Measurements from ENCODE around the gene SORCS2. TPM values are rescaled to one million over a fixed set of nuclear protein-coding genes. Genes with fewer than 3 reads are reported as not detected.

SORCS2 gene
- total and polyA plus RNA-seq, 2 of the 4 experiments (the other 2 are of a cell fraction): 0.36 to 0.62 TPM

DNA sequence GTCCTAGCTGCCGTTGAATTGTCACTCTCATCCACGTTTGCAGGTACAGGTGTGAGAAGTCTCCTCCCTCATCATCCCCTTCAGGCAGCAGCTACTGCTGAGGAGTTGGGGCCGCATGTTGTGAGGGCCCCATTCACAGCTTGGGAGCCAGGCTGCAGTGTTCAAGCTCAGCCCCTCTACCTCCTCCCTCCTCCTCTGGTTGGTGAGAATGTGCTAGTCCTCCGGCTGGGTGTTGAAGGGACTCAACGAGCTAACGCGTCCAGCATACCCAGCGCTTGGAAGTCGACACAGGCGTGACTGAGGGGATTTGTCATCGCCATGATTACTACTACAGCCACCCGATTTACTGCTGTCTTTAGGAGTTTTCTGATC, 324.4 kb downstream of the SORCS2 start:
- no CpG with 5 or more reads among the region's 12 CpGs for WGBS, 2 experiments (ENCODE audit: extremely low coverage in 2 of 2, insufficient read length in 1 of 2)

More for the DNA sequence above, 324.4 kb downstream of the SORCS2 start:
- in situ Hi-C loops (cut with MboI; ENCODE audit: low sequenced_read_pairs): no loop called here
- Histone ChIP-seq H2AK9ac (replicated peaks; ENCODE audit: low read depth, low read length, poor library complexity) (no peak overlapping the region), H3K4ac (ENCODE audit: low read depth, low read length) (no peak overlapping the region), H3K36me3 (ENCODE audit: control insufficient read depth, insufficient read depth, low read length) (no peaks in the 10 kb centered on the region), H3K9ac (ENCODE audit: low read depth, low read length) (no peak overlapping the region), H4K8ac (ENCODE audit: low read depth in 2 of 2, low read length in 2 of 2) (no peak overlapping the region), H3K18ac (ENCODE audit: low read depth, low read length) (no peak overlapping the region), H3K4me1 (ENCODE audit: control insufficient read depth, insufficient read depth, low read length) (no peaks in the 10 kb centered on the region), H2BK120ac (ENCODE audit: low read depth, low read length) (no peak overlapping the region), H3K79me1 (ENCODE audit: low read depth in 1 of 2, low read length in 2 of 2) (no peaks in the 10 kb centered on the region), H2AK5ac (ENCODE audit: low read depth, low read length) (no peak overlapping the region), H3K14ac (replicated peaks; ENCODE audit: low read depth, low read length) (no peak overlapping the region), H3K27me3 (ENCODE audit: control insufficient read depth, insufficient read depth, low read length) (peaks cover 54% of the 10 kb centered on the region), H2AFZ (replicated peaks; ENCODE audit: low read length, poor library complexity) (no peak overlapping the region), H4K91ac (ENCODE audit: insufficient read depth, low read depth, low read length) (no peak overlapping the region), H4K20me1 (ENCODE audit: insufficient read depth, low read length) (no peaks in the 10 kb centered on the region), H3K27ac (ENCODE audit: insufficient read depth, low read length) (no peak overlapping the region), H4K5ac (ENCODE audit: low read depth, low read length) (no peak overlapping the region), H3K9me1 (ENCODE audit: insufficient read depth, low read length) (no peaks in the 10 kb centered on the region), H3K9me3 (ENCODE audit: control insufficient read depth, insufficient read depth, low read length) (no peaks in the 10 kb centered on the region), H2BK15ac (ENCODE audit: low read depth, low read length) (no peak overlapping the region), H3K23ac (ENCODE audit: low read depth, low read length) (no peak overlapping the region), H3K4me3 (ENCODE audit: insufficient read depth, low read depth, low read length) (no peak overlapping the region), H2BK5ac (ENCODE audit: low read depth, low read length, poor library complexity, severe bottlenecking) (no peak overlapping the region), H3K4me2 (ENCODE audit: low read depth, low read length) (no peak overlapping the region), H2BK20ac (ENCODE audit: low read depth, low read length) (no peak overlapping the region), H3K56ac (ENCODE audit: extremely low read depth, insufficient read depth, low read length) (no peak overlapping the region)
- no TSS peak for BruUV-seq (replicated peaks)
- DNase-seq: no peak
- ChIA-PET POLR2A (ENCODE audit: unreplicated experiment) (no interaction called here), CTCF (no interaction called here)
- dilution Hi-C loops (cut with HindIII; ENCODE audit: low sequenced_read_pairs, unreplicated experiment): no loop called here
- intact Hi-C loops (cut with micrococcal nuclease): no loop called here
- TF ChIP-seq CEBPB (IDR thresholded peaks at IDR 0.05; ENCODE audit: low read depth, low read length) (no peak), BHLHE40 (IDR thresholded peaks at IDR 0.05; ENCODE audit: low read depth, low read length) (no peak), MXI1 (IDR thresholded peaks at IDR 0.05; ENCODE audit: borderline replicate concordance, low read depth, low read length) (no peak), FOS (IDR thresholded peaks at IDR 0.05; ENCODE audit: low read depth, low read length) (no peak), MAFK (IDR thresholded peaks at IDR 0.05; ENCODE audit: low read depth, low read length) (no peak), RAD21 (IDR thresholded peaks at IDR 0.05; ENCODE audit: low read length) (no peak), NFE2L2 (IDR thresholded peaks at IDR 0.05; ENCODE audit: low read depth, low read length) (no peak), SMC3 (IDR thresholded peaks at IDR 0.05; ENCODE audit: low read depth, low read length) (no peak), RFX5 (IDR thresholded peaks at IDR 0.05; ENCODE audit: low read depth, low read length) (no peak), RCOR1 (IDR thresholded peaks at IDR 0.05; ENCODE audit: insufficient replicate concordance, low read length) (no peak), MAZ (IDR thresholded peaks at IDR 0.05; ENCODE audit: borderline replicate concordance, low read depth, low read length) (no peak), POLR2A (IDR thresholded peaks at IDR 0.05; ENCODE audit: low read depth, low read length) (no peak), CHD1 (IDR thresholded peaks at IDR 0.05; ENCODE audit: low read depth, low read length) (no peak)
- TF ChIP-seq, protein P1, sequence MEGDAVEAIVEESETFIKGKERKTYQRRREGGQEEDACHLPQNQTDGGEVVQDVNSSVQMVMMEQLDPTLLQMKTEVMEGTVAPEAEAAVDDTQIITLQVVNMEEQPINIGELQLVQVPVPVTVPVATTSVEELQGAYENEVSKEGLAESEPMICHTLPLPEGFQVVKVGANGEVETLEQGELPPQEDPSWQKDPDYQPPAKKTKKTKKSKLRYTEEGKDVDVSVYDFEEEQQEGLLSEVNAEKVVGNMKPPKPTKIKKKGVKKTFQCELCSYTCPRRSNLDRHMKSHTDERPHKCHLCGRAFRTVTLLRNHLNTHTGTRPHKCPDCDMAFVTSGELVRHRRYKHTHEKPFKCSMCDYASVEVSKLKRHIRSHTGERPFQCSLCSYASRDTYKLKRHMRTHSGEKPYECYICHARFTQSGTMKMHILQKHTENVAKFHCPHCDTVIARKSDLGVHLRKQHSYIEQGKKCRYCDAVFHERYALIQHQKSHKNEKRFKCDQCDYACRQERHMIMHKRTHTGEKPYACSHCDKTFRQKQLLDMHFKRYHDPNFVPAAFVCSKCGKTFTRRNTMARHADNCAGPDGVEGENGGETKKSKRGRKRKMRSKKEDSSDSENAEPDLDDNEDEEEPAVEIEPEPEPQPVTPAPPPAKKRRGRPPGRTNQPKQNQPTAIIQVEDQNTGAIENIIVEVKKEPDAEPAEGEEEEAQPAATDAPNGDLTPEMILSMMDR (conservative IDR thresholded peaks at IDR 0.05; ENCODE audit: low read depth, low read length): no peak
- TF ChIP-seq, protein P2, sequence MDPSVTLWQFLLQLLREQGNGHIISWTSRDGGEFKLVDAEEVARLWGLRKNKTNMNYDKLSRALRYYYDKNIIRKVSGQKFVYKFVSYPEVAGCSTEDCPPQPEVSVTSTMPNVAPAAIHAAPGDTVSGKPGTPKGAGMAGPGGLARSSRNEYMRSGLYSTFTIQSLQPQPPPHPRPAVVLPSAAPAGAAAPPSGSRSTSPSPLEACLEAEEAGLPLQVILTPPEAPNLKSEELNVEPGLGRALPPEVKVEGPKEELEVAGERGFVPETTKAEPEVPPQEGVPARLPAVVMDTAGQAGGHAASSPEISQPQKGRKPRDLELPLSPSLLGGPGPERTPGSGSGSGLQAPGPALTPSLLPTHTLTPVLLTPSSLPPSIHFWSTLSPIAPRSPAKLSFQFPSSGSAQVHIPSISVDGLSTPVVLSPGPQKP (IDR thresholded peaks at IDR 0.05; ENCODE audit: borderline replicate concordance, low read depth, low read length): no peak
- TF ChIP-seq, protein P3, sequence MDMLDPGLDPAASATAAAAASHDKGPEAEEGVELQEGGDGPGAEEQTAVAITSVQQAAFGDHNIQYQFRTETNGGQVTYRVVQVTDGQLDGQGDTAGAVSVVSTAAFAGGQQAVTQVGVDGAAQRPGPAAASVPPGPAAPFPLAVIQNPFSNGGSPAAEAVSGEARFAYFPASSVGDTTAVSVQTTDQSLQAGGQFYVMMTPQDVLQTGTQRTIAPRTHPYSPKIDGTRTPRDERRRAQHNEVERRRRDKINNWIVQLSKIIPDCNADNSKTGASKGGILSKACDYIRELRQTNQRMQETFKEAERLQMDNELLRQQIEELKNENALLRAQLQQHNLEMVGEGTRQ (IDR thresholded peaks at IDR 0.05; ENCODE audit: low read depth, low read length): no peak
- ATAC-seq (ENCODE audit: low read depth): no peak
